AG04450 (cell line): ENCODE measurements around the gene SLC43A2. TPM values are rescaled to one million over a fixed set of nuclear protein-coding genes. Genes with fewer than 3 reads are reported as not detected.

Source experiments
- CTCF ChIA-PET: fragments of 300-600, 350-600 bp; formaldehyde crosslinking; extraction: SDS; loops from one replicate; lab custom pipeline; 2022; ENCODE audit warnings: antibody characterized with exemption, inconsistent platforms; lab: Charles Lee
- POLR2A ChIA-PET: fragments of 350-600 bp; formaldehyde crosslinking; extraction: SDS; loops from one replicate; lab custom pipeline; 2021; ENCODE audit warnings: antibody characterized with exemption, inconsistent platforms; lab: Yijun Ruan, JAX
- DNase-seq: peaks from one replicate; pipeline ENCODE4 v3.0.0-alpha.2; 2011; ENCODE audit warnings: low read depth, low spot score
- H3K27ac ChIP-seq: one replicate; pipeline ENCODE4 v1.5.1; 2012; ENCODE audit warnings: low read depth, low read length, control low read depth
- H3K27me3 ChIP-seq: one replicate; pipeline ENCODE4 v1.6.0; 2012; ENCODE audit warnings: low read length; ENCODE audit not compliant: control insufficient read depth, insufficient read depth
- H3K4me3 ChIP-seq: 2 replicates; pipeline ENCODE4 v1.5.1; 2011; ENCODE audit warnings: mild to moderate bottlenecking, low read depth, low read length, control low read depth
- H3K9me3 ChIP-seq: 2 replicates; pipeline ENCODE4 v1.5.1; 2012; ENCODE audit warnings: low read length; ENCODE audit not compliant: control insufficient read depth, insufficient read depth
- CTCF ChIP-seq: IDR thresholded peaks from 2 replicates; pipeline ENCODE4 v1.5.1; 2011; ENCODE audit warnings: low read depth, low read length, control low read depth, inconsistent platforms
- polyA plus RNA-seq: library from polyadenylated mRNA; depleted of rRNA; stranded (reverse); fragments of >200 nt; gene quantifications from 2 replicates; pipeline ENCODE4 v1.2.3, GENCODE V29; 2011

The SLC43A2 gene
- polyA plus RNA-seq, 1 experiment: 5.3 TPM

GRCh38 chr17:1584167-1584566 is 44.5 kb downstream of the SLC43A2 start:
- H3K27ac ChIP-seq: no peak overlapping the region
- POLR2A ChIA-PET: no interaction called here
- TF ChIP-seq CTCF: no peak
- CTCF ChIA-PET: interaction anchor here (1.1 kb wide), 1 partner anchor 10 kb away, joined by 3 read pairs; no protein-coding TSS in a partner anchor
- H3K9me3 ChIP-seq: peaks cover 3% of the 10 kb centered on the region; the same call in 1 of the 2 replicates
- no peak for DNase-seq
- no peak overlapping the region for H3K4me3 ChIP-seq
- no peaks in the 10 kb centered on the region for H3K27me3 ChIP-seq

- no peak for TF ChIP-seq CTCF
- Histone ChIP-seq H3K4me3 (no peak overlapping the region), H3K27ac (no peak overlapping the region), H3K9me3 (peaks cover 3% of the 10 kb centered on the region; the same call in 1 of the 2 replicates), H3K27me3 (no peaks in the 10 kb centered on the region)
- ChIA-PET POLR2A (no interaction called here), CTCF (interaction anchor here (1.1 kb wide), 1 partner anchor 9 kb away, joined by 3 read pairs; no protein-coding TSS in a partner anchor)
- DNase-seq: no peak
Measured at GRCh38 chr17:1583556-1583955, 45.1 kb downstream of the SLC43A2 start.

- ChIA-PET CTCF (no interaction called here), POLR2A (no interaction called here)
- no peak overlapping the region for H3K27ac ChIP-seq
- no peak overlapping the region for H3K4me3 ChIP-seq
- DNase-seq: no peak
- H3K27me3 ChIP-seq: no peaks in the 10 kb centered on the region
- H3K9me3 ChIP-seq: peaks cover 3% of the 10 kb centered on the region; the same call in 1 of the 2 replicates
- TF ChIP-seq CTCF: no peak
Measured at GRCh38 chr17:1582374-1582773, 46.3 kb downstream of the SLC43A2 start.

- H3K27me3 ChIP-seq: no peaks in the 10 kb centered on the region
- H3K27ac ChIP-seq: no peak overlapping the region
- peaks cover 3% of the 10 kb centered on the region; the same call in 1 of the 2 replicates for H3K9me3 ChIP-seq
- TF ChIP-seq CTCF: no peak
- POLR2A ChIA-PET: no interaction called here
- CTCF ChIA-PET: no interaction called here
- no peak overlapping the region for H3K4me3 ChIP-seq
- DNase-seq: no peak
Measured at GRCh38 chr17:1580979-1581676, 47.5 kb downstream of the SLC43A2 start.

GRCh38 chr17:1578029-1578428 is 50.6 kb downstream of the SLC43A2 start:
- Histone ChIP-seq H3K27me3 (no peaks in the 10 kb centered on the region), H3K27ac (peak overlapping the region; percentile 84), H3K9me3 (peaks cover 3% of the 10 kb centered on the region; the same call in 1 of the 2 replicates), H3K4me3 (no peak overlapping the region)
- POLR2A ChIA-PET: no interaction called here
- CTCF ChIA-PET: interaction anchor here (0.6 to 1.5 kb wide), 4 partner anchors 51 to 71 kb away, joined by 3 to 9 read pairs (median 4); partner anchors contain the start of gene RILP
- no peak for DNase-seq
- TF ChIP-seq CTCF: no peak
